Measurements from ENCODE around the gene MYLK2.

DNA sequence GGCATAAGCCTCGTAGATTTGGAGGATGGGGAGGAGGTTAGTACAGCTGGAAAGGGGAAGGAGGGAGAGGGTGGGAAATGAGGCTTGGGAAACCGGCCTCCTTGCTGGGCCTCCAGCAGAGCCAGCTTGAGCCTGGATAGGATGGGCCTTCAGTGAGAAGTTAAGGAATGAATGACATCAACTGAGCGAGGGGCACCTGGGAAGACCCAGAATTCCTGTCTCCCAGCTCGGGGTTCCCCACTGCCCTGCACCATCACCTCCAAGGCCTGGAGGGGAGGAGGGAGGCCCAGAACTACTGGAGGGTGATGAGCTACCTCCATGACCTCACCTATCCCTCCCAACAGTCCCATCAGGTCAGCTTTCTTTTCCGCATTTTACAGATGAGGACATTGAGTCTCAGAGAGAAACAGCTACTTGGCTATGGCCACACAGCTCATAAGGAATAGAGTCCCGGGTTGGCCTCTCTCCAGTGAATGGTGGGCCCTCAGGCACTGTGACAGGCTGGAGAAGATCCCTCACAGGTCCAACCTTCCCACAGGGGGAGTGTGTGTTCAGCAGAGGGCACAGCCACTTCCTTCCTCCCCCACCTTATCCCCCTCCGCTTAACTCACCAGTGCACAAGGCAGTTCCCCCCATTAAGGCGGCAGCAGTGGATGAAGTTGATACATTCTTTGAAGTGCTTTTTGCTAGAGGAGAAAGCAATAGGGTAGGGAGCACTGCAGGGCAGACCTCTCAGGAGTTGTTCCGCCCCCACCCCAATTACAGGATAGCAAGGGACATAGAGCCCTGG lies 44.3 kb downstream of the MYLK2 start:
- TF ChIP-seq, protein P1, sequence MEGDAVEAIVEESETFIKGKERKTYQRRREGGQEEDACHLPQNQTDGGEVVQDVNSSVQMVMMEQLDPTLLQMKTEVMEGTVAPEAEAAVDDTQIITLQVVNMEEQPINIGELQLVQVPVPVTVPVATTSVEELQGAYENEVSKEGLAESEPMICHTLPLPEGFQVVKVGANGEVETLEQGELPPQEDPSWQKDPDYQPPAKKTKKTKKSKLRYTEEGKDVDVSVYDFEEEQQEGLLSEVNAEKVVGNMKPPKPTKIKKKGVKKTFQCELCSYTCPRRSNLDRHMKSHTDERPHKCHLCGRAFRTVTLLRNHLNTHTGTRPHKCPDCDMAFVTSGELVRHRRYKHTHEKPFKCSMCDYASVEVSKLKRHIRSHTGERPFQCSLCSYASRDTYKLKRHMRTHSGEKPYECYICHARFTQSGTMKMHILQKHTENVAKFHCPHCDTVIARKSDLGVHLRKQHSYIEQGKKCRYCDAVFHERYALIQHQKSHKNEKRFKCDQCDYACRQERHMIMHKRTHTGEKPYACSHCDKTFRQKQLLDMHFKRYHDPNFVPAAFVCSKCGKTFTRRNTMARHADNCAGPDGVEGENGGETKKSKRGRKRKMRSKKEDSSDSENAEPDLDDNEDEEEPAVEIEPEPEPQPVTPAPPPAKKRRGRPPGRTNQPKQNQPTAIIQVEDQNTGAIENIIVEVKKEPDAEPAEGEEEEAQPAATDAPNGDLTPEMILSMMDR (IDR thresholded peaks at IDR 0.05) = no peak
- TF ChIP-seq EP300 (IDR thresholded peaks at IDR 0.05) (no peak), POLR2A (IDR thresholded peaks at IDR 0.05) (no peak)
